SIG-M5 treated with dmso at 0.1 percent for 504 hours (cell line): ENCODE results near the gene PHF10.
"Not testable (repeated sequence)": the region's sequence is repeated elsewhere in the genome, so short reads cannot be mapped to it uniquely, and the experiment has no call there.

Experiments used
- DNase-seq: peaks from one replicate; lab custom pipeline; 2025; ENCODE audit not compliant: unreplicated experiment; lab: John Stamatoyannopoulos, UW

The PHF10 gene

DNA sequence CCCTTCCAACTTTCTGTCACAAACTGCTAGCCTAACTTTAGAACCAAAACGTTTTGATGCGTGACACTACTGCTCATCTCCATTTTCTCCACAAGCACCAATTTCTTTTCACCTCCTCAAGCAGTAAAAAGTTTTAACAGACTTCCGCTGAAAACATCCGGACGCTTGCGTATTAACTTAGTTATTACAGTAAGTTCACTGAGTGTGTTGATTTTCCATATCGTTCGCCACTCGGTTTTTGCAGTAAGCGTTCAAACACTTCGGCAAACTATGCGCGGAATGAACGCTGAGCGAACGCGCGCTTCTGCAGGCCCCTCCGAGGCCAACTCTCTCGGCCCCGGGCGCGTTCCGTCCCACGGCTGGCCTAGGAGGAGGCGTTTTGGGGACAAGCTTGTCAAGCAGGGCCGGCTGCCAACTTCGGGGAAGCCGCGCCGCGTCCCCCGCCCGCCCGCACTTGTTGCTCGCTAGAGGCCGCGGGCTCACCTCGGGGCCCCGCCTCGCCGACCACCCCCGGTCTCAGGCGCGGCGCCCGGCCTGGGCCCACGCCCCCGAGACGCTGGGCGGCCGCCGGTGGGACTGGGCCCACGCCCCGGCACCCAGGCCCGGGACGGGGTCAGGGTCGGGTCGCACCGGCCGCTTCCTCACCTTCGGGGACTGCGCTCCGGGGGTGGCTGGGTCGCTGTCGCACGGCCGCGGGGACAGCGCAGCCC lies 945 bp downstream of the PHF10 start:
- DNase-seq = peak; percentile 50

DNA sequence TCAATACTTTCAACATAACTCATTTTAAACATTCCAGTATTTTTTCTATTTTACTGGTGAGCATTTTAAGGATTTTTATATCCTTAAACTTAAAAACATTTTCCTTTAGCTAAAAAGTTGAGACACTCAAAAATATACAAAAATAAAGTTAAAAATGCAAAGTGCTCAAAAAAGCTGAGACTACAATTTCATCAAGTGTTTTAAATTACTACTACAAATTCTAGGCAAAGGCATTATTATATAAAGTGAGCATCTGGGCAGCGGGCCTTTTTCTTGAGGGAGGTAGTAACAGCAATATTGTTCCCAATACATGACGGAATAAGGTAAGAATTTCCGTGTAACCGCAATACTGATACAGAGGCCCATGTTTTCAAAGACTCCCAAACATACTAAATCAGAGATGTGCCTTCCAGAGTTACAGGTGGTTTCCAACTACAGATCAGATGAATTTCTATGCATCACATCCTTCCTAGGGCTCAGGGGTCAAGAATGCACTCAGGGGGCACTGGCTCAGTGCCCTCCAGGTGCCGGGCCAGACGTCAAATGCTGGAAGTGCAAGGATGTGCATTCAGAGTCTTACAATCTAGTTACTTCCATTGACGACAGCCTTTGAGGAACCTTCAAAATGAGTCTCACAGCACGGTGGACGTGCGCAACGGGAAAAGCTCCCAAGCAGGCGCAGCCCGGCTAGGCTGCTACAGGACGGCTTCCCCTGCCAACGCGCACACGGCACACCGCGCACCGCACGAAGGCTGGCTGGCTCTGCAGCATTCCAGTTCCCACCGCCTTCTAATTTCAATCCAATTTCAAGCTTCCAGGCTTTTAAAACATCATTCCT lies 1.7 kb downstream of the PHF10 start:
- peak; percentile 50 for DNase-seq

DNA sequence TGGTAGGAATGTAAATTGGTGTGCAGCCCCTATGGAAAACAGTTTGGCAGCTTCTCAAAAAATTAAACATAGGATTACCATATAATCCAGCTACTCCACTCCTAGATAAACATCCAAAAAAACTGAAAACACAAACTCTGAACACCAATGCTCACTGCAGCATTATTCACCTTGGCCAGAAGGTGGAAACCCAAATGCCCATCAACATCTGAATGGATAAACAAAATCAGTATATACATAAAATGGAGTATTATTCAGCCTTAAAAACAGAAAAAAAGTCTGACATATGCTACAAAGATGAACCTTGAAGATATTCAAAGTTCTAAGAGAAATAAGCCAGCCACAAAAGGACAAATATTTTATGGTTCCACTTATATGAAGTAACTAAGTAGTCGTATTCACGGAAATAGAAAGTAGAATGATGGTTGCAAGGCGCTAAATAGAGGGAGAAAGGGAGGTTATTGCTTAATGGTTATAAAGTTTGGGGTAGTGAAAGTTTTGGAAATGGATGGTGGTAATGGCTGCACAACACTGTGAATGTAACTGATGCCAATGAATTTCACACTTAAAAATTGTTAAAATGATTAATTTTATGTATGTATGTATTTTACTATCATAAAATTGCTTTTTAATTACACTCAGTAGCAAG lies 4.0 kb downstream of the PHF10 start:
- DNase-seq = peak; percentile 60

GRCh38 chr6:169719117-169719516 lies 5.2 kb downstream of the PHF10 start:
- no peak for DNase-seq

- no peak for DNase-seq
These were observed 9.7 kb downstream of the PHF10 start for GRCh38 chr6:169714595-169714994.

- DNase-seq = no peak
These were observed 10.1 kb downstream of the PHF10 start for GRCh38 chr6:169714178-169714577.

DNA sequence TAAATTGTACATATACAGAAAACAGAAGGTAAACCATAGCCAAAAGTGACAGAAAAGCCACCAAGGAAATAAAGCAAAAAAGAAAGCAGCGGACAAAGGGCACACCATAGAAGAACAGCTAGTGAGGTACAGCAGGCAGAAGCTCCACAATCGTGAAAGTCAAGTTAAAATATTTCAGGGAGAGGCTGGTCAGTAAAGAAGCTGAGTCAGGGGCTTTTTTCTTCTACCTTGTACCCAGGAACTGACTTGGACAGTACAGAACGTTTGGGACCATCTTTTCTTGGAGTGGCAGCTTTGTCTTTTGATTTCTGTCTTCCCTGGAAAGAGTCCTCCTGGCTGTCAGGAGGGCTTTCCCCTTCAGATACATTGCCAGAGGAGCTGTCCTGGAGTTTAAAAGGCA lies 14.3 kb downstream of the PHF10 start:
- DNase-seq = no peak

- no peak for DNase-seq
These were observed 15.0 kb downstream of the PHF10 start for GRCh38 chr6:169709293-169709692.

DNA sequence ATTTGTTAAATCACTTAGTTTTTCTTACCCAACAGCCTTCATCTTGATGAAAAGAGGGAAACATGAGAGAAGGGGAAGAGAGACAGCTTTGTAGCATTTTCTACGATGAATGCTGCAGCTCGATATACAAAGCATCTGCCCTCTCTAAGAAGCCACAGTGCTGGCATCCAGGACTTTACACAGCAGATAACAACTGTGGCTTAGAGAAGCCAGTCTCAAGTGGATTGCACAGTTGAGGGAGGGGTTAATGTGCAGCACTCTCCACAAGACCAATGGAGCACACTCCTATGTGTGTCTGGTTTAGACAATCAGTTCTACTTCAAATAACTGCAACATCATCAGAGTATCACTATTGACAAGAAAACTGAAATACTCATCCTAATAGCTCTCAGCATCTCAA lies 16.5 kb downstream of the PHF10 start:
- no peak for DNase-seq

DNA sequence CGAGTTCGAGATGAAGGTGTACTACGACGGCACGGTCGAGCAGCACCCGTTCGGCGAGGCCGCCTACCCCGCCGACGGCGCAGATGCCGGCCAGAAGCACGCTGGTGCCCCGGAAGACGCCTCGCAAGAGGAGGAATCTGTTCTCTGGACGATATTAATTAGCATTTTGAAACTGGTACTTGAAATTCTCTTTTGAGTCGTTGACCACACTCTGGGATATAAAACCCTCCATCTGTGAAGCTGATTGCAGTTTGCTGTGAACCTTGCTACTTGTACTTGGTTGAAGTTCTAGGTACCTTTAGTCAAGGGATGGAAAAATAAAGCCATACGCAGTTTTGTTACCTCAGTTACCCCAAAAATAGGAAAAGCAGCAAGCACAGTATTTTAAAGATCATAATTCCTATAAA lies 21.5 kb downstream of the PHF10 start:
- DNase-seq = no peak

GRCh38 chr6:169701954-169702839 lies 22.1 kb downstream of the PHF10 start, which contains the start of the genes C6orf120 and WDR27:
C6orf120 (plus strand) TSS chr6:169702126; CDS start chr6:169702460, 334 bp downstream.
WDR27 (minus strand) TSS chr6:169702029; CDS start chr6:169689005, 13,024 bp downstream.
- DNase-seq = peak; percentile 94

GRCh38 chr6:169701311-169701953 lies 22.9 kb downstream of the PHF10 start:
- peak; percentile 21 for DNase-seq

DNA sequence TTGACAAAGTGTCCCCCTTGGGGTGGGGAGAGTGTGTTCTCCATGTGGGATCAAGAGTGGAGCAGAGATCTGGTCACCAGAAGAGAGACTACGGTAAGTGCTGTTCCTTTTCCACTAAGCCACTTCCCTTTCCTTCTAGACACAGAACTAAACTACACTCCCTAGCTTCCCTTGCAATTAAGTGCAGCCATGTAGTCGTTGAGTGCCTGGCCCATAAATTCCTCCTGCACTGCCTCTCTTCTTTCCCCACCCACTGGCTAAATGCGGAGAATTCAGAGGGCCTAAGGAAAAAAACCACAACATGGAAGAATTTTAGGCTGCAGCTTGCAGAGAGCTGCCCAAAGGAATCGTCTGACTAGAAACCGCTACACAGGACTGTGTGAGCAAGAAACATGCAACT lies 24.0 kb downstream of the PHF10 start:
- DNase-seq = peak; percentile 63

DNA sequence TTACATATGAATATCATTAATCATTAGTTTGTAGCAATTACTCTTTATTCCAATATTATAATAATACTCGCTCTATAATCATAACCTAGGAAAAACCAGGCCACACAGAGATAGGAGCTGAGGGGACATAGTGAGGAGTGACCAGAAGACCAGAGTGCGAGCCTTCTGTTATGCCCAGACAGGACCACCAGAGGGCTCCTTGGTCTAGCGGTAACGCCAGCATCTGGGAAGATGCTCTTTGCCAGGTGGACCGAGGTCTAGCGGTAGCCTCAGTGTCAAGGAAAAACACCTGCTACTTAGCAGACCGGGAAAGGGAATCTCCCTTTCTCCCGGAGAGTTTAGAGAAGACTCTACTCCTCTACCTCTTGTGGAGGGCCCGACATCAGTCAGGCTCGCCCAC lies 27.2 kb downstream of the PHF10 start:
- not testable (repeated sequence) for DNase-seq

- no peak for DNase-seq
These were observed 29.2 kb downstream of the PHF10 start for GRCh38 chr6:169695131-169695530.

DNA sequence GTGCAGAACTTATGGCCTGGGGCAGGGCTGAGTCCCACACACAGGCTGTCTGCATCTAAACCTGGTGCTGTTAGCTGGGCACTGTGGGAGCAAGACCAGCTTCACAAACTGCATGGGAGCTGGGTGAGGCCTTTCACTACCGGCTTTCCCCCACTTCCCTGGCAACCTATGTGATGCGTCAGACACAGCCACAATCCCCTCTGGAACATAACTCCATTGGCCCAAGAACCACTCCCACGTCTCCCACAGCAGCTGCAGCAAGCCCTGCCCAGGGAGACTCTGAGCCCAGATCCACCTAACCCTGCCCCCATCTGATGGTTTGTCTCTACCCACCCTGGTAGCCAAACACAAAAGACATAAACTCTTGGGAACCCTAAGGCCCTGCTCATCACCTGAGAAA lies 31.8 kb downstream of the PHF10 start:
- no peak for DNase-seq

DNA sequence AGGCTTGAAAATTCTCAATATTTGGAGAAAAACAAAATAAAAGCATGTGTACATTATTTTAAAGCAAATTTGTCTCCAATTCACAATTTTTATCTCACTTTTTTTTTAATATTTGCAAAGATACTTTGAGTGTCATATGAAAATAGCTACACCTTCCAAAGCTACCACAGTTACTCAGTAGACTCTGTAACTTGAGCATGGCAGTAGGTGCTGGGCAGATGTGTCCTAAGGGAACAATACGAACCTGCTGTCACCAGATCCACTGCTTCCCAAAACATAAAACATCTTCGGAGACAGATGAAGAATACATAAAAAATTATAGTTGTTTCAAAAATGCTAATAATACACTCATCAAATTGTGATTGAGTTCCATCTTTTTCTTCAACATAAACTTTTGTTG lies 33.0 kb downstream of the PHF10 start:
- no peak for DNase-seq

DNA sequence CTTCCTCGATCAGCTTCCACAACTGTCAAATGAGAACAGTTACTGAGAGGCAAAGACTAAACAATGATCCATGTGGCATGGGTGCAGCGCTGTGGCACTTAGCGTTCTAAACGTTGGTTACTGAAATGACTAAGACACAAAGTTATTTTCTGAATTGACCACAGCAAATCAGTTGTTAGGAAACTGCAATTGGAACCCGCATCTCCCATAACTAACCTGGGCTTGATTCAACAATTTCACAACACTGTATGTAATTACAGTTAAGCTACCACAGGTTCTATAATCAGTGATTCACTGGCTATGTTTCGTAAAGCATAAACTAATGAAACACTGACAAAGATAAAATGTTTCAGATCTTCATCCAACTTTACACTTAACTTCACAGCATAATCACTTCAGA lies 35.0 kb downstream of the PHF10 start:
- DNase-seq = peak; percentile 68

- DNase-seq = no peak
These were observed 38.4 kb downstream of the PHF10 start for GRCh38 chr6:169685860-169686259.

DNA sequence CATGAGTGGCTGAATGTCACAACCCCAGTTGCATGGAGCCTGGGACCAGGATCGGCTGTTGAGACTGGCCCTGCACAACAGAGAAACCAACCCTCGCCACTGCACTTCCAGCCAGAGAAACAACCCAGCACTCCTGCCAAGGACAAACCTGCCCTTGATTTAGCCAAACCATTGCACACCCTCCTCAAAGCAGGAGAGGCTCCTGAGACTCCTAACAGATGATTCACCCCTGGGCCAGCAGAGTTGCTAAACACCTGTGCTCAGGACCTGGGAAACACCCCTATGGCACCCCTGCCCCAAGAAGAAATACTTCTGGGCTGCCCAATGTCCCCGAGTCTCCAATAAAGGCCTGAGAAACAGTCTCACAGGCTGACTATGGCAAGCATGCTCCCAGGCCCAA lies 40.2 kb downstream of the PHF10 start:
- DNase-seq = no peak
